ENCODE data around the gene GPR150. TPM values are rescaled to one million over a fixed set of nuclear protein-coding genes. Genes with fewer than 3 reads are reported as not detected.

Gene GPR150
- polyA plus RNA-seq, 1 donor (not counting 4 experiments of a cell fraction or from before 2014, with no cell fraction given) = 0.07 TPM

DNA sequence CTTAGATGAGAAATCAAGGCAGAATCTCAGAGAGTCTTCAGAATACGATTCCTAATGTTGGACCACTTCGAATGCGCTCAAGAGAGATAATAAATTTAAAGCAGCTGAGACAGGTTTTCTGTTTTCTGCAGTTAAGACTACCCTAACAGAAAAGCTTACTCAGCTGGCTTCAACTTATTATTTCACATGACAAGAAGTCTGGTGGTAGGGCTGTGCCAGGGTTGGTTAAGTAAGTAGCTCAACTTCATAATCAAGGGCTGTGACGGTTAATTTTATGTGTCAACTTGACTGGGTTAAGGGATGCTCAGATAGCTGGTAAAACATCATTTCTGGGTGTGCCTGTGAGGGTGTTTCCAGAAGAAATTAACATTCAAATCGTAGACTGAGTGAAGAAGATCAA is 3.8 kb downstream of the GPR150 start:
- peaks cover 9% of the 10 kb centered on the region for H3K27me3 ChIP-seq (ENCODE audit: control insufficient read depth, extremely low read depth, insufficient read depth, low read length)
- no peak overlapping the region for H3K4me2 ChIP-seq (ENCODE audit: control insufficient read depth, extremely low read depth, insufficient read depth, low read depth, low read length)
- no peak overlapping the region for H3K27ac ChIP-seq (ENCODE audit: control insufficient read depth, insufficient read depth, low read length)
- DNase-seq (ENCODE audit: low read depth, low spot score) = no peak
- dilution Hi-C loops (cut with MboI; ENCODE audit: extremely low pct_ligation_motif_present, low sequenced_read_pairs) = no loop called here
- H3K9me1 ChIP-seq (ENCODE audit: control insufficient read depth, extremely low read depth, insufficient read depth, low read length) = no peaks in the 10 kb centered on the region
- no peak overlapping the region for H3K9ac ChIP-seq (ENCODE audit: control insufficient read depth, extremely low read depth, insufficient read depth, low read length)
- no peak for TF ChIP-seq EZH2 (IDR thresholded peaks at IDR 0.05; ENCODE audit: low read length)
- TF ChIP-seq, protein P1, sequence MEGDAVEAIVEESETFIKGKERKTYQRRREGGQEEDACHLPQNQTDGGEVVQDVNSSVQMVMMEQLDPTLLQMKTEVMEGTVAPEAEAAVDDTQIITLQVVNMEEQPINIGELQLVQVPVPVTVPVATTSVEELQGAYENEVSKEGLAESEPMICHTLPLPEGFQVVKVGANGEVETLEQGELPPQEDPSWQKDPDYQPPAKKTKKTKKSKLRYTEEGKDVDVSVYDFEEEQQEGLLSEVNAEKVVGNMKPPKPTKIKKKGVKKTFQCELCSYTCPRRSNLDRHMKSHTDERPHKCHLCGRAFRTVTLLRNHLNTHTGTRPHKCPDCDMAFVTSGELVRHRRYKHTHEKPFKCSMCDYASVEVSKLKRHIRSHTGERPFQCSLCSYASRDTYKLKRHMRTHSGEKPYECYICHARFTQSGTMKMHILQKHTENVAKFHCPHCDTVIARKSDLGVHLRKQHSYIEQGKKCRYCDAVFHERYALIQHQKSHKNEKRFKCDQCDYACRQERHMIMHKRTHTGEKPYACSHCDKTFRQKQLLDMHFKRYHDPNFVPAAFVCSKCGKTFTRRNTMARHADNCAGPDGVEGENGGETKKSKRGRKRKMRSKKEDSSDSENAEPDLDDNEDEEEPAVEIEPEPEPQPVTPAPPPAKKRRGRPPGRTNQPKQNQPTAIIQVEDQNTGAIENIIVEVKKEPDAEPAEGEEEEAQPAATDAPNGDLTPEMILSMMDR (optimal IDR thresholded peaks at IDR 0.05 in 1 of 3, IDR thresholded peaks at IDR 0.05 in 1 of 3, conservative IDR thresholded peaks at IDR 0.05 in 1 of 3; ENCODE audit: extremely low read depth in 1 of 3, insufficient read depth in 2 of 3, low read length in 3 of 3) = no peak
- FAIRE-seq = no peak
- H3K36me3 ChIP-seq (ENCODE audit: control insufficient read depth in 2 of 2, extremely low read depth in 1 of 2, insufficient read depth in 2 of 2, low read length in 2 of 2) = no peaks in the 10 kb centered on the region
- H4K20me1 ChIP-seq (ENCODE audit: control insufficient read depth, extremely low read depth, insufficient read depth, low read length) = no peaks in the 10 kb centered on the region
- H2AFZ ChIP-seq (ENCODE audit: control insufficient read depth, low read length) = no peak overlapping the region
- H3K4me3 ChIP-seq (ENCODE audit: control insufficient read depth in 2 of 3, extremely low read depth in 1 of 3, insufficient read depth in 2 of 3, low read depth in 1 of 3, low read length in 3 of 3) = no peak overlapping the region
- no peaks in the 10 kb centered on the region for H3K9me3 ChIP-seq (ENCODE audit: control insufficient read depth, low read depth, low read length)
- H3K79me2 ChIP-seq (ENCODE audit: control insufficient read depth, insufficient read depth, low read length) = no peaks in the 10 kb centered on the region
- H3K4me1 ChIP-seq (ENCODE audit: control insufficient read depth, extremely low read depth, insufficient read depth, low read length) = peaks cover 12% of the 10 kb centered on the region

DNA sequence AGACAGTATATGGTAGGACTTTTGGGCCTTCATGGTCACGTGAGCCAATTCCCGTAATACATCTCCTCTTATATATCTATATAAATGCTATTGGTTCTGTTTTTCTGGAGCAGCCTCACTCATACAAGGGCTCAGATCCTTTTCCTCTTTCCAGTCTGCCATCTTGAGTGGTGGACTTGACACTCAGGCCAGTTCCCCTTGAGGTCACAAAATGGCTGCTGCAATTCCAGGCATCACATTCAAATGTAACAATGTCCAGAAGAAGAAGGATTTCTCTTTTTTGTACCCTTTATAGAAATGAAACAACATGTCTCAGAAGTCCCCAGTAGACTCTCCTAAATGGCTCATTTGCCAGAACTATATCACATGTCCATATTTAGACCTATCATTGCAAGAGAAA is 4.5 kb downstream of the GPR150 start:
- Histone ChIP-seq H3K9ac (ENCODE audit: control insufficient read depth, extremely low read depth, insufficient read depth, low read length) (no peak overlapping the region), H3K27ac (ENCODE audit: control insufficient read depth, insufficient read depth, low read length) (no peak overlapping the region), H3K9me3 (ENCODE audit: control insufficient read depth, low read depth, low read length) (no peaks in the 10 kb centered on the region), H3K27me3 (ENCODE audit: control insufficient read depth, extremely low read depth, insufficient read depth, low read length) (peaks cover 9% of the 10 kb centered on the region), H4K20me1 (ENCODE audit: control insufficient read depth, extremely low read depth, insufficient read depth, low read length) (no peaks in the 10 kb centered on the region), H3K79me2 (ENCODE audit: control insufficient read depth, insufficient read depth, low read length) (no peaks in the 10 kb centered on the region), H3K36me3 (ENCODE audit: control insufficient read depth in 2 of 2, extremely low read depth in 1 of 2, insufficient read depth in 2 of 2, low read length in 2 of 2) (no peaks in the 10 kb centered on the region), H3K9me1 (ENCODE audit: control insufficient read depth, extremely low read depth, insufficient read depth, low read length) (no peaks in the 10 kb centered on the region), H2AFZ (ENCODE audit: control insufficient read depth, low read length) (no peak overlapping the region), H3K4me1 (ENCODE audit: control insufficient read depth, extremely low read depth, insufficient read depth, low read length) (peaks cover 10% of the 10 kb centered on the region), H3K4me3 (ENCODE audit: control insufficient read depth in 2 of 3, extremely low read depth in 1 of 3, insufficient read depth in 2 of 3, low read depth in 1 of 3, low read length in 3 of 3) (no peak overlapping the region), H3K4me2 (ENCODE audit: control insufficient read depth, extremely low read depth, insufficient read depth, low read depth, low read length) (no peak overlapping the region)
- DNase-seq (ENCODE audit: low read depth, low spot score) (no peak), FAIRE-seq (no peak)
- dilution Hi-C loops (cut with MboI; ENCODE audit: extremely low pct_ligation_motif_present, low sequenced_read_pairs) = no loop called here
- no peak for TF ChIP-seq EZH2 (IDR thresholded peaks at IDR 0.05; ENCODE audit: low read length)
- TF ChIP-seq, protein P1 (optimal IDR thresholded peaks at IDR 0.05 in 1 of 3, IDR thresholded peaks at IDR 0.05 in 1 of 3, conservative IDR thresholded peaks at IDR 0.05 in 1 of 3; ENCODE audit: extremely low read depth in 1 of 3, insufficient read depth in 2 of 3, low read length in 3 of 3) = no peak

Measured in keratinocyte (primary cell).